Uterus (tissue), 2 donors: Measurements from ENCODE around the gene MSI1.

Source experiments
- CTCF ChIP-seq, 4 experiments: fragments of 200-600 bp in 2 of 4; fragments of 450-650 bp in 2 of 4; sonication (generic) in 2 of 4; IDR thresholded peaks; one replicate each; pipeline ENCODE4 v1.5.1; 2016 to 2019; ENCODE audit warnings: antibody characterized with exemption in 4 of 4, mild to moderate bottlenecking in 2 of 4, moderate library complexity in 1 of 4
- POLR2A ChIP-seq, 2 donors: fragments of 450-650 bp; IDR thresholded peaks; one replicate each; pipeline ENCODE4 v1.6.1; 2016; ENCODE audit warnings: antibody characterized with exemption in 2 of 2, mild to moderate bottlenecking in 1 of 2, moderate library complexity in 1 of 2

DNA sequence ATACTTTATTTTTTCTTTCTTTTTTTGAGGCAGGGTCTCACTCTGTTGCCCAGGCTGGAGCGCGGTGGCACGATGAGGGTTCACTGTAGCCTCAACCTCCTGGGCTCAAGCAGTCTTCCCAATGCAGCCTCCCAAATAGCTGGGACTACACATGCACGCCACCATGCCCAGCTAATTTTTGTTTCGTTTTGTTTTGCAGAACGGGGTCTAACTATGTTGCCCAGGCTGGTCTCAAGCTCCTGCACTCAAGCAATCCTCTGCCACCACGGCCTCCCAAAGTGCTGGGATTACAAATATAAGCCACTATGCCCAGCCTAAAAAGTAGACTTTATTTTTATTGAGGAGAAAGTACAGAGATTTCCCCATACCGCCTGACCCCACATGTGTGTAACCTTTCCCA, 4.7 kb upstream of the MSI1 start:
- TF ChIP-seq CTCF (IDR thresholded peaks at IDR 0.05) (no peak), POLR2A (IDR thresholded peaks at IDR 0.05) (no peak)
